ENCODE measurements around the gene TMEM11.

TMEM11 gene

GRCh38 chr17:21191698-21192097, 22.3 kb downstream of the TMEM11 start:
- DNase-seq (ENCODE audit: low read depth in 1 of 2, low spot score in 1 of 2), result no peak
- TF ChIP-seq REST (IDR thresholded peaks at IDR 0.05; ENCODE audit: insufficient replicate concordance, low read depth), result no peak
- TF ChIP-seq POLR2AphosphoS5 (IDR thresholded peaks at IDR 0.05; ENCODE audit: low read depth), result no peak
- no peak for TF ChIP-seq SPI1 (IDR thresholded peaks at IDR 0.05; ENCODE audit: borderline replicate concordance, low read depth)
- TF ChIP-seq GABPA (IDR thresholded peaks at IDR 0.05; ENCODE audit: low read depth), result no peak
- TF ChIP-seq CTCF (IDR thresholded peaks at IDR 0.05; ENCODE audit: insufficient read depth, low read length), result no peak
- no peaks in the 10 kb centered on the region for H3K27me3 ChIP-seq (ENCODE audit: insufficient read depth, poor library complexity, severe bottlenecking)

GRCh38 chr17:21190078-21190477, 23.9 kb downstream of the TMEM11 start:
- H3K27me3 ChIP-seq (ENCODE audit: insufficient read depth, poor library complexity, severe bottlenecking), result no peaks in the 10 kb centered on the region
- DNase-seq (ENCODE audit: low read depth in 1 of 2, low spot score in 1 of 2), result no peak
- no peak overlapping the region for H3K4me3 ChIP-seq (replicated peaks; ENCODE audit: insufficient read depth, low read length)

More at GRCh38 chr17:21191698-21192097, 22.3 kb downstream of the TMEM11 start:
- no peak overlapping the region for H3K4me3 ChIP-seq (replicated peaks; ENCODE audit: insufficient read depth, low read length)
- no peak overlapping the region for H3K27ac ChIP-seq (replicated peaks)

DNA sequence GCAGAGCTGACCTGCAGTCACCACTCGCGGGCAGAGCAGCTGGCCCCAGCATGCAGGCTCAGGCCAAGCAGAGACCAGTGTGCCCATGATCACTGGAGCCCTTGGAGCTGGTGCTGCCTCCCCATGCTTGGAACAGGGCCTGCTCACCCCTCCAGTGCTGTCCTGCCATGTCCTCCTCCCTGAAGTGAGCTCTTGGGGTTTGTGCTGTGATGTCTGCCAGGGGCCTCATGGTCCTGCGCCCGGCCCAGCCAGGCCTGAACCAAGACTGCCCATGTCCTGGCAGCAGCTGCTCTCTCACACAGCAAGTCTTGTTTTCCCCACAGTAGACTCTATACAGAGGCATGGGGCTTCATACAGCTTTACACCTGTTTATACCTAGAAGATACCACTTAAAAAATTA, 24.6 kb downstream of the TMEM11 start:
- no peaks in the 10 kb centered on the region for H3K27me3 ChIP-seq (ENCODE audit: insufficient read depth, poor library complexity, severe bottlenecking)
- TF ChIP-seq SPI1 (IDR thresholded peaks at IDR 0.05; ENCODE audit: borderline replicate concordance, low read depth) (no peak), POLR2AphosphoS5 (IDR thresholded peaks at IDR 0.05; ENCODE audit: low read depth) (no peak), CTCF (IDR thresholded peaks at IDR 0.05; ENCODE audit: insufficient read depth, low read length) (no peak), GABPA (IDR thresholded peaks at IDR 0.05; ENCODE audit: low read depth) (no peak), REST (IDR thresholded peaks at IDR 0.05; ENCODE audit: insufficient replicate concordance, low read depth) (no peak)
- no peak for DNase-seq (ENCODE audit: low read depth in 1 of 2, low spot score in 1 of 2)
- H3K4me3 ChIP-seq (replicated peaks; ENCODE audit: insufficient read depth, low read length), result no peak overlapping the region
- H3K27ac ChIP-seq (replicated peaks), result no peak overlapping the region

More at GRCh38 chr17:21190078-21190477, 23.9 kb downstream of the TMEM11 start:
- TF ChIP-seq REST (IDR thresholded peaks at IDR 0.05; ENCODE audit: insufficient replicate concordance, low read depth) (no peak), POLR2AphosphoS5 (IDR thresholded peaks at IDR 0.05; ENCODE audit: low read depth) (no peak), GABPA (IDR thresholded peaks at IDR 0.05; ENCODE audit: low read depth) (no peak), SPI1 (IDR thresholded peaks at IDR 0.05; ENCODE audit: borderline replicate concordance, low read depth) (no peak), CTCF (IDR thresholded peaks at IDR 0.05; ENCODE audit: insufficient read depth, low read length) (no peak)
- H3K27ac ChIP-seq (replicated peaks), result no peak overlapping the region
